Embryonic facial prominence (tissue), 1 donor: ENCODE measurements around the gene DST.
"Not testable (repeated sequence)": the region's sequence is repeated elsewhere in the genome, so short reads cannot be mapped to it uniquely, and the experiment has no call there.

Source experiments
- DNase-seq: peaks from one replicate; pipeline ENCODE4 v3.0.0-alpha.2; 2016; ENCODE audit errors: extremely low spot score

The DST gene

DNA sequence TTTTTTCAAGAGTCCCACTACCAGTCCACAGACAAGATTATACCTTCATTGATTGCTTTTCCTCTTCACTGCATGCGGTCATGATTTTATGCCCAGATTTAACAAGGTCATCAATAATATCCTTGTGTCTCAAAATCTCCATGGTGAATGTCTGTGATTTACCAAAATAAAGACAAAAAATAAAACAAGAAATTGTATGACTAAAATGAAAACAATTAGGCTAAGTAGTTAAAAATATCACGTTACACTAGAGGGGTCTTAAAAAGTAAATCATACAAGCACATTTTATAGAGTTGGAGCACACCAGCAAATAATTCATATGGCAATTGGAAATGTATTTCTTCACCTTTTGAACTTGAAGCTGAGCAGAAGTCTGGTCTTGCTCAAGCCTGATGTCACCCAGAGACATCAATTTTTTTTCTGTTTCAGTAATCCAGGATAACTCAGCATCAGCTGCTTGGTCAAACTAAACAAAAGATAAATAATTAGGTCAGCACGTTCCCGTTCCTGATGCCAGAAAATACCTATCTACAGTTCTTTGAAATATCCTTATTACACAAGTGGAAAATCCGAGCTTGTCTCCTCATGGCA, 125.4 kb downstream of the DST start:
- no peak for DNase-seq

GRCh38 chr6:56516003-56516402, 126.7 kb downstream of the DST start:
- DNase-seq: no peak

DNA sequence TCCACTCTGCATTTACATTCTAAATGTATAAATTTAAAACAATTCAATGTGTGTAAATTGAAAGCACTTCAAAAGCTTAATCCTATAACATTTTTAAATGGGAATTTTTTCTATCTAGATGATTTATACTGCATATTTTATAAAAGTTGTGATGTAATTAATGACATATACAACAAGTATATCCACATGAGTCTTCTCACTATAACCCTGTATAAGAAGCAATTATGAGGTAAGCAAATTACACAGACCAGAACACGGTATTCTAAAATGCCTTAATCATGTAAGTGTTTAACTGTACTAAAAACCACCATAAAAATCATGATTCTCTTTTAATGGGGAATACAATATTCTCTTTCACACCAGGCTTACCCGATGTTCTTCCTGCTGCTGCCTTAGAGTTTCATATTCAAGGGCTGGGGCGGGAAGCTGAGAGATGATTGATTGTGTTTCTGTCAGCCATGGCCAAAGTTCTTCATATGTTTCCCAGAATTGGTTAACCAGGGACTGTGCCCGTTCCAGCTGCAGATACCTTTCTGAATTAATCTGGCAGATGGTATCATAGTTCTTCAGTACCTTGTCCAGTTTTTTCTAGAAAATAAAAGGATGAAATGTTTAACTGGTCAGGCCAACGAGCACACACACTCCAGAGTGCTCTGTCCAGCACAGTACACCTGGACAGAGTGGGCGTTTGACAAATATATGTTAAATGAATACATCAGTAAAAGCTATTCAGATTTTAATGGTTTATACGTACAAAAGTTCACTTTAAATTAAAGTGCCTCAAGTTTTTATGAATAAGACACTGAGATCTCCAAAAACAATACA, 127.4 kb downstream of the DST start:
- no peak for DNase-seq

GRCh38 chr6:56514395-56514794, 128.3 kb downstream of the DST start:
- DNase-seq: no peak

- no peak for DNase-seq
Observed at GRCh38 chr6:56513631-56514030, 129.1 kb downstream of the DST start.

DNA sequence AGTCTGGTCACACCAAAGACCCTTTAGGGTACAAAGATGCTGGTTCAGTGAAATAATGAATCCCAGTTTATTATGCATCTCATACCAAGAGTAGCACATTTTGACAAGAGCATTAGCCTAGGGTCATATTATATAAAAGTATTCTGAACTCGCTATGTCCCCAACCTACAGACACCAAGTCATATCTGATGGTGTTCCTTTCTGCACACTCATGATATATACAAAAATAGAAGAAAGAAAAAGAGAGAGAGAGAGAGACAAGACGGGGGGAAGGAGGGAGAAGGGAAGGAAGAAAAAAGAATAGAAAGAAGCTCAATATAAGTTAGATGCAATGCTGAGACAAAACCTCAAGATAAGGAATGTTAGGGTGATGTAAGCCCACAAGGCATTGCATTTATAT, 131.1 kb downstream of the DST start:
- no peak for DNase-seq

DNA sequence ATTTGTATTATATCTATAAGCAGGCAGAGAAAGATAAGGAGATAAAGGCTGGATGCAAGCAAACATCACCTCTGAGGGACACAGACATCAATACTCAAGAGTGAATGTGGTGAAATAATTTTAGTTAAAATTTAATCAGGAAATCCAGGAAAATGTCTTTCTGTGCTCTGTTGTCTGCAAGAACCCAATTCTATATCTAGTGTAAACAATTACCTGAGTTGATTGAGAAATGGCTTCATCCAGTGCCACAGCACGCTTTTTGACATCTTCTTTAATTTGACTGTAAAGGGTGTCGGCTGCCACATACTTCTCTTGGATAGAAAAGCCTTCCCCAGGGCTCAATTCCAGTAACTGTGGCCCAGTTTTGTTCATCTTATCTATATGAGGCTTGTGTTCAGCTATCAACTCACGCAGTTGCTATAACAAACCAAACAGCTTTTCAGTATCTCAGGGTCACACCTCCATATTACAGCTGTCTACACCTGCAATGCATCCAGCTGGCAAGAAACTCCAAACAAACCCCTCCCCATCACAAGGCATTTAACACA, 131.6 kb downstream of the DST start:
- DNase-seq: no peak

GRCh38 chr6:56509031-56509430, 133.7 kb downstream of the DST start:
- DNase-seq: no peak

GRCh38 chr6:56507517-56507916, 135.2 kb downstream of the DST start:
- no peak for DNase-seq

- no peak for DNase-seq
Observed at GRCh38 chr6:56505512-56506260, 137.0 kb downstream of the DST start.

GRCh38 chr6:56501993-56502392, 140.7 kb downstream of the DST start:
- DNase-seq: no peak

GRCh38 chr6:56499095-56499494, 143.6 kb downstream of the DST start:
- no peak for DNase-seq

DNA sequence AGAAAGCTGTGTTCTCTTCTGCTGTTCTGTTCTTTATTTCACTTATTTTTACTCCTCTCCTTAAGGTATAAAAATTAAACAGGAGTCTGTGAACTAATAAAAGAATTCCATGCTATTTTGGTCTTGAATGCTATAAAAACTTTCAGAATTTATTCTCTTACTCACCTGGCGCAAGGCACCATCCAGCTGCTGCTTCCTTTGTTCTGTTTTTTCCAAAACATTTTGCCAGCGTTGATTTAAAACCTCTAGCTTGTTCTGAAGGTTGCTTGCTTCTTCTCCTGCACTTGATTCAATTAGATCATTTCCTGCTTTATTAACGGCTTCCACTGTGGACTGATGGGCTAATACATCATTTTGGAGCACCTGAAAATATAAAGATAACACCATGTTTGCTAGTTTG, 145.0 kb downstream of the DST start:
- DNase-seq: no peak

DNA sequence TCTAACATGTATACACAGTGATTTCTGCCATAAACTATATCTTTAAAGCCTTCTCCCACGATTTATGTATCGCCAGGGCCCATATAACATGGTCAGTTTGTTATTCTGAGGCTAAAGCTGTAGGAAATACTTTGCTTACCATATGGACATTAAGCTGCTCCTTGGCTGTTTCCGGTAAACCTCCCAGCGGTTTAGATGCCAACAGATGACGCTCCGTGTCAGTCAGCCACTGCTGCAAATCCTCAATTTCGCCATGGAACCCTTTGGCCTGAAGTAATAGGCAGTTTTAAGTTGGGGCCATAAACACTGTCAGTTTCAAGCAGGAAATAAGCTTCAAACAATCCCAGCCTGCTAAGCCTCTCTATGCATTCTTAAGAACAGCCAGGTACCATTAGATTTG, 145.4 kb downstream of the DST start:
- DNase-seq: no peak

- DNase-seq: not testable (repeated sequence)
Observed at GRCh38 chr6:56496650-56497049, 146.0 kb downstream of the DST start.

DNA sequence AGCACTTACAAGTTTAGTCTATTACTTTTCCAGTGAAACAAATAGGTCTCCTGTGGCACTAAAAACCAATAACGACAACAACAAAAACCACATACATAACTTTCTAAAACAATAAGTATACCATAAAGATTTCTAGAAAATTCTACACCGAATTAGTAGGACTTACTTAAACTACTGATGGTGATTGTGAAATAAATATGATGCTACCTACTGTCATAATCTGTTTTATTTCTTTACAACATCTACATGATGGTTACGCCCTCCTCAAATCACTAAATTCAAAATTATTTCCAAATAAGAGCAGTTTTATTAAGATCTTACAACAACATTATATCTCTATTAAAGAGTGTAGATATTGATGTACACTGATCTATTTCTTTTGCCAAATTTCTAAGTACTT, 147.0 kb downstream of the DST start:
- no peak for DNase-seq

- DNase-seq: no peak
Observed at GRCh38 chr6:56491606-56492328, 150.9 kb downstream of the DST start.

DNA sequence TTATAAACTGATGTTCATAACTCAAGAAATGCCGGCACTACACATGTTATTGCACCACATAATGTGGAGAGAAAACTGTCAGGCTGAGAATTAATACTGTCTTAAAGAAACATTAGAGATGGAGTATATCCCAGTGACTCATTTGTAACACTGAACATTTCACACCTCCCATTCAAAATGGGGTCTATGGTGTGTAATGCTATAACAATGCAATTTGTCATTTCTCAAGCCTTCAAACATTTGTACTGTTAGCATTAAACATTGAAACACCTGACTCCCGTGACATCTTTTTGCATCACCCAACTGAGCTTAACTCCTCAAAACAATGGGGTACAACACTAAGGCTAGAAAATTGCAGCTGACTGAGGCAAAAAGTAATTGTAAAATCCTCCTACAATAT, 151.7 kb downstream of the DST start:
- DNase-seq: no peak

DNA sequence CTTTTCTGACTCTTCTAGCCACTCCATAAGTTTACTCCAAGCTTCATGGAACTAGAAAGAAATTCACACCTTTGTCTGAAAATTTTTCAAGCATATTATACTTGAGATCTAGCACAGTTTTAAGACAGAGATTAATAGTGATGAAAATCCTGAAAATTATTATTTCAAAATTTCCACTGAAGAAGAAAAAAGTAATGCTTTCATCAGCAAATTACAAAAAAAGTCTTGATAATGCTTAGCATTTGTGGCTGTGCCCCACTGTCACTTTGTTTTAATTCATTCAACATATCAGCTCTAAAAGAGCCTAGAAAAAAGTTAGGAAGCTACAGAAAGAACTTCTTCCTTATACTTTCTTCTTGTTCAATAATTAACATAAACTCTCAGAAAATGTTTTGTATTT, 153.1 kb downstream of the DST start:
- no peak for DNase-seq

DNA sequence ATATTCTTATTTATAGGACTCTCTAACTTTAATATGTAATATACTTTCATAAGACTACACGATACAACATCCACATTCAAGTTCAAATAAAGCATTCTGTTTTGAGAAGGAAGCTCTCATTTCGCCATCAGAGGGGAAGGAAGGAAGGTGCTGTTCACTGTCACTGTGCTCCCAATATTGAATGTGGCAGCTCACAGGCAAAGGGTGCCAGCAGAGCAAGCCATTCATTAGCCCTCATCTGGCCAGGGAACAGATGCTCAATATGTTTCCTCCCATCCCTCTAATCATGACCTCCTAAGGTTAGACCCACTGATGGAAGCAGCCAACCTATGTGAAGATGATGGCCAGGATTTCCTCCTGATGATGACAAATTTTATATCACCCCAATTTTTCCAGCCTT, 154.4 kb downstream of the DST start:
- no peak for DNase-seq

- DNase-seq: no peak
Observed at GRCh38 chr6:56486681-56487080, 156.0 kb downstream of the DST start.

GRCh38 chr6:56484669-56485068, 158.0 kb downstream of the DST start:
- DNase-seq: no peak
